ENCODE measurements around the gene NDUFC1. TPM values are rescaled to one million over a fixed set of nuclear protein-coding genes. Genes with fewer than 3 reads are reported as not detected.

Gene NDUFC1
- 28.9 and 42.8 TPM in 2 replicates for total RNA-seq

DNA sequence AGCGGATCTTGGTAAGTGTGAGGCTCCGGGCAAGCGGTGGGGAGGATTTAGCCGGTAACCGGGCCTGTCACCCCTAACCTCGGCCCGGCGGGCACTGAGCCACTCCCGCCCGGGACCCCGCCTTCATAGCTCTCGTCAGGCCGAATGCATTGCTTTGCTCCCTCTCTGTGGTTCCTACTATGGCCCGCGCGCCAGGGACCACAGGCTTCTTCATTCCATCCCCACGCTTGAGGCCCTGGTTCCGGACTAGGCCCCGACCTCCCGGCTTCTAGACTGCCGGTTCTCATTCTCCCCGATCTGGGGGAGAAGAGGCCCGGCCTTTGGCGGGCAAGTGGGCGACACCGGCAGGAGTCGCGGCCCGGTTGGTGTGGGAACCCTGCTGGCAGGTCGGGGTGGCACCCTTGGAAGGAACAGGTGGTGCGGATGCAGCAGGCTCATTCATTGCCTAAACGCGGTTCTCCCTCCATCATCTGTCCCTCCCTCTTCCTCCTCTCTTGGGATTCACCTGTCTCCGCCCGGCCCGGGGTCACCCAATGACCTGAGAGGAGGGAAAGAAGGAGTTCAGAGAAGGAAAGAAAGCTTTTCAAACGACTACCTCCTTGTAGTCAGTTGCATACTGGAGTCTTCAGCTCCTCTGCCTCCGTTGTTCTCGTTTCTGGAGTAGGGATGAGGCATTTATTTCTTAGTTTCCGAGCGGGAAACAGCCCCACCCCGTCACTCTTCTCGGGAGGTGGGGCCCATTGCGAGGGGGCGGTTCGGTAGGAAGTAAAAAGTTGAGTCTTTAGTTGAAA lies at the start of gene NDUFC1:
NDUFC1 (minus strand) TSS at position 657 of the 791 bp plus-strand sequence. CDS start 6,679 bp downstream, outside the sequence.

GRCh38 chr4:139301113-139301820 lies 1.0 kb downstream of the NDUFC1 start, which contains the start of gene NAA15:
NAA15 (plus strand) TSS chr4:139301505; CDS start chr4:139301778, 273 bp downstream.

GRCh38 chr4:139279760-139280620 lies 22.3 kb downstream of the NDUFC1 start, which contains the start of gene MGARP:
MGARP (minus strand) TSS chr4:139280225; CDS start chr4:139280158, 67 bp downstream.

Other genes with a start within 250 kb of the NDUFC1 start
- 34.4 and 47.0 TPM in 2 replicates for gene ELF2, start 125.3 kb downstream of the NDUFC1 start, total RNA-seq
- 9.5 and 12.6 TPM in 2 replicates for gene MGARP, start 22.3 kb downstream of the NDUFC1 start, total RNA-seq
- gene NAA15, start 972 bp downstream of the NDUFC1 start, total RNA-seq = 26.1 and 30.1 TPM in 2 replicates
- 10.6 and 13.2 TPM in 2 replicates for gene RAB33B, start 151.6 kb upstream of the NDUFC1 start, total RNA-seq